KMS-11 (cell line): ENCODE data around the gene PCARE.

Source experiments
- H2AFZ ChIP-seq: fragments of 200-600 bp; sonication (generic); 2 replicates; pipeline ENCODE4 v1.6.1; 2016; ENCODE audit warnings: antibody characterized with exemption, mixed run types, low read depth
- H3K27ac ChIP-seq: fragments of 200-600 bp; sonication (generic); 2 replicates; pipeline ENCODE4 v1.6.1; 2016; ENCODE audit warnings: mild to moderate bottlenecking, mixed run types
- H3K27me3 ChIP-seq: fragments of 200-600 bp; sonication (generic); 2 replicates; pipeline ENCODE4 v1.6.1; 2017; ENCODE audit warnings: mild to moderate bottlenecking, low read depth, mixed run types, moderate library complexity; ENCODE audit not compliant: insufficient read depth
- H3K36me3 ChIP-seq: fragments of 200-600 bp; sonication (generic); 2 replicates; pipeline ENCODE4 v1.6.1; 2017; ENCODE audit warnings: mild to moderate bottlenecking, mixed run types; ENCODE audit not compliant: insufficient read depth
- H3K4me1 ChIP-seq: fragments of 200-600 bp; sonication (generic); 2 replicates; pipeline ENCODE4 v1.6.1; 2016; ENCODE audit warnings: mild to moderate bottlenecking, low read depth, mixed run types; ENCODE audit not compliant: poor library complexity, severe bottlenecking
- H3K4me2 ChIP-seq: fragments of 200-600 bp; sonication (generic); 2 replicates; pipeline ENCODE4 v1.7.0; 2016; ENCODE audit warnings: mild to moderate bottlenecking, mixed run types
- H3K4me3 ChIP-seq: fragments of 200-600 bp; sonication (generic); IDR thresholded peaks from 2 replicates; pipeline ENCODE4 v1.6.1; 2017; ENCODE audit warnings: low read depth, low read length, mixed read lengths; ENCODE audit not compliant: insufficient read depth
- H3K79me2 ChIP-seq: fragments of 200-600 bp; sonication (generic); 2 replicates; pipeline ENCODE4 v1.6.1; 2016; ENCODE audit warnings: low read depth, mixed run types; ENCODE audit not compliant: insufficient read depth
- H3K9ac ChIP-seq: fragments of 200-600 bp; sonication (generic); 2 replicates; pipeline ENCODE4 v1.6.1; 2016; ENCODE audit warnings: mild to moderate bottlenecking, mixed run types
- H4K20me1 ChIP-seq: fragments of 200-600 bp; sonication (generic); 2 replicates; pipeline ENCODE4 v1.6.1; 2016; ENCODE audit warnings: mild to moderate bottlenecking, mixed run types; ENCODE audit not compliant: insufficient read depth
- CTCF ChIP-seq: fragments of 200-600 bp; sonication (generic); conservative IDR thresholded peaks from 2 replicates; pipeline ENCODE4 v1.6.1; 2017; ENCODE audit warnings: low read depth, mild to moderate bottlenecking, antibody characterized with exemption, low read length, moderate library complexity, mixed read lengths

Gene PCARE

GRCh38 chr2:29033172-29033571 is 41.2 kb downstream of the PCARE start:
- no peak overlapping the region for H3K9ac ChIP-seq
- no peaks in the 10 kb centered on the region for H3K36me3 ChIP-seq
- no peaks in the 10 kb centered on the region for H4K20me1 ChIP-seq
- no peaks in the 10 kb centered on the region for H3K79me2 ChIP-seq
- H3K4me1 ChIP-seq, result no peaks in the 10 kb centered on the region
- no peak overlapping the region for H3K4me2 ChIP-seq
- TF ChIP-seq CTCF, result no peak
- H3K4me3 ChIP-seq, result no peak overlapping the region
- no peaks in the 10 kb centered on the region for H3K27me3 ChIP-seq
- no peak overlapping the region for H2AFZ ChIP-seq
- H3K27ac ChIP-seq, result no peak overlapping the region

GRCh38 chr2:29032189-29032588 is 42.1 kb downstream of the PCARE start:
- H3K9ac ChIP-seq, result no peak overlapping the region
- no peak overlapping the region for H3K4me3 ChIP-seq
- no peaks in the 10 kb centered on the region for H3K4me1 ChIP-seq
- no peaks in the 10 kb centered on the region for H3K79me2 ChIP-seq
- H4K20me1 ChIP-seq, result no peaks in the 10 kb centered on the region
- TF ChIP-seq CTCF, result no peak
- H3K27ac ChIP-seq, result no peak overlapping the region
- no peaks in the 10 kb centered on the region for H3K36me3 ChIP-seq
- no peak overlapping the region for H2AFZ ChIP-seq
- H3K4me2 ChIP-seq, result no peak overlapping the region
- H3K27me3 ChIP-seq, result no peaks in the 10 kb centered on the region

GRCh38 chr2:29031046-29031445 is 43.3 kb downstream of the PCARE start:
- no peak overlapping the region for H3K27ac ChIP-seq
- H3K36me3 ChIP-seq, result no peaks in the 10 kb centered on the region
- no peak overlapping the region for H3K4me2 ChIP-seq
- H3K4me1 ChIP-seq, result no peaks in the 10 kb centered on the region
- H3K79me2 ChIP-seq, result no peaks in the 10 kb centered on the region
- H2AFZ ChIP-seq, result no peak overlapping the region
- no peak overlapping the region for H3K9ac ChIP-seq
- no peaks in the 10 kb centered on the region for H4K20me1 ChIP-seq
- H3K4me3 ChIP-seq, result no peak overlapping the region
- no peaks in the 10 kb centered on the region for H3K27me3 ChIP-seq
- TF ChIP-seq CTCF, result no peak

GRCh38 chr2:29025711-29026110 is 48.6 kb downstream of the PCARE start:
- H3K36me3 ChIP-seq, result no peaks in the 10 kb centered on the region
- H3K27me3 ChIP-seq, result no peaks in the 10 kb centered on the region
- H2AFZ ChIP-seq, result no peak overlapping the region
- H4K20me1 ChIP-seq, result no peaks in the 10 kb centered on the region
- no peak overlapping the region for H3K9ac ChIP-seq
- TF ChIP-seq CTCF, result no peak
- no peak overlapping the region for H3K27ac ChIP-seq
- no peaks in the 10 kb centered on the region for H3K4me1 ChIP-seq
- no peak overlapping the region for H3K4me2 ChIP-seq
- no peak overlapping the region for H3K4me3 ChIP-seq
- no peaks in the 10 kb centered on the region for H3K79me2 ChIP-seq

- Histone ChIP-seq H3K27me3 (no peaks in the 10 kb centered on the region), H2AFZ (no peak overlapping the region), H3K4me3 (no peak overlapping the region), H3K4me2 (no peak overlapping the region), H3K4me1 (no peaks in the 10 kb centered on the region), H4K20me1 (no peaks in the 10 kb centered on the region), H3K36me3 (no peaks in the 10 kb centered on the region), H3K27ac (no peak overlapping the region), H3K79me2 (no peaks in the 10 kb centered on the region), H3K9ac (no peak overlapping the region)
- TF ChIP-seq CTCF, result no peak
Measured at GRCh38 chr2:29024882-29025430, 49.4 kb downstream of the PCARE start.
